DMS 273 (cell line): ENCODE results near the gene KCNMB3.
A peak's percentile ranks its signal among the peaks of the same experiment; 100 is the strongest.
"Not testable (repeated sequence)": the region's sequence is repeated elsewhere in the genome, so short reads cannot be mapped to it uniquely, and the experiment has no call there.

Experiments
- DNase-seq: peaks from one replicate; lab custom pipeline; 2025; ENCODE audit not compliant: unreplicated experiment; lab: John Stamatoyannopoulos, UW

The KCNMB3 gene

GRCh38 chr3:179250803-179251476 lies at the start of gene KCNMB3:
TSS of gene KCNMB3 (minus strand) at chr3:179251114. CDS start at chr3:179250990, 124 bp downstream.
- no peak for DNase-seq

GRCh38 chr3:179299999-179300613 lies 49.2 kb upstream of the KCNMB3 start:
- DNase-seq = no peak

- no peak for DNase-seq
These were observed 48.4 kb upstream of the KCNMB3 start for GRCh38 chr3:179299316-179299715.

- peak; percentile 11 for DNase-seq
These were observed 47.2 kb upstream of the KCNMB3 start for GRCh38 chr3:179297971-179298725.

GRCh38 chr3:179292450-179292849 lies 41.5 kb upstream of the KCNMB3 start:
- no peak for DNase-seq

- no peak for DNase-seq
These were observed 38.4 kb upstream of the KCNMB3 start for GRCh38 chr3:179289295-179289694.

- no peak for DNase-seq
These were observed 37.9 kb upstream of the KCNMB3 start for GRCh38 chr3:179288845-179289244.

- DNase-seq = no peak
These were observed 35.4 kb upstream of the KCNMB3 start for GRCh38 chr3:179286331-179286730.

- DNase-seq = no peak
These were observed 30.9 kb upstream of the KCNMB3 start for GRCh38 chr3:179281825-179282224.

GRCh38 chr3:179279837-179280236 lies 28.9 kb upstream of the KCNMB3 start:
- no peak for DNase-seq

GRCh38 chr3:179278932-179279693 lies 28.2 kb upstream of the KCNMB3 start:
- no peak for DNase-seq

- DNase-seq = no peak
These were observed 27.2 kb upstream of the KCNMB3 start for GRCh38 chr3:179278151-179278550.

- no peak for DNase-seq
These were observed 25.8 kb upstream of the KCNMB3 start for GRCh38 chr3:179276743-179277142.

GRCh38 chr3:179276001-179276400 lies 25.1 kb upstream of the KCNMB3 start:
- DNase-seq = no peak

GRCh38 chr3:179274434-179274833 lies 23.5 kb upstream of the KCNMB3 start:
- DNase-seq = not testable (repeated sequence)

- peak; percentile 37 for DNase-seq
These were observed 21.5 kb upstream of the KCNMB3 start for GRCh38 chr3:179272385-179272784.

GRCh38 chr3:179269152-179269707 lies 18.3 kb upstream of the KCNMB3 start:
- no peak for DNase-seq

GRCh38 chr3:179268400-179269051 lies 17.6 kb upstream of the KCNMB3 start:
- no peak for DNase-seq

GRCh38 chr3:179266701-179267211 lies 15.8 kb upstream of the KCNMB3 start:
- no peak for DNase-seq

GRCh38 chr3:179265875-179266274 lies 15.0 kb upstream of the KCNMB3 start:
- DNase-seq = no peak
